GM18867 (cell line): ENCODE measurements around the gene RCAN1.
"Not testable (repeated sequence)": the region's sequence is repeated elsewhere in the genome, so short reads cannot be mapped to it uniquely, and the experiment has no call there.

ENCODE experiments used
- ATAC-seq: cut with Tn5 transposase; IDR thresholded peaks from one replicate; pipeline ENCODE4 v1.9.1; 2021; ENCODE audit warnings: mild to moderate bottlenecking, moderate library complexity; ENCODE audit not compliant: unreplicated experiment

RCAN1 gene

GRCh38 chr21:34520281-34520680 lies 94.6 kb downstream of the RCAN1 start:
- ATAC-seq, result no peak

GRCh38 chr21:34519694-34520093 lies 95.2 kb downstream of the RCAN1 start:
- ATAC-seq, result no peak

- ATAC-seq, result no peak
Observed at GRCh38 chr21:34519016-34519415, 95.9 kb downstream of the RCAN1 start.

GRCh38 chr21:34518301-34518700 lies 96.6 kb downstream of the RCAN1 start:
- ATAC-seq, result no peak

- no peak for ATAC-seq
Observed at GRCh38 chr21:34517491-34518245, 97.2 kb downstream of the RCAN1 start.

- ATAC-seq, result no peak
Observed at GRCh38 chr21:34517039-34517438, 97.9 kb downstream of the RCAN1 start.

- no peak for ATAC-seq
Observed at GRCh38 chr21:34514576-34515115, 100.3 kb downstream of the RCAN1 start.

DNA sequence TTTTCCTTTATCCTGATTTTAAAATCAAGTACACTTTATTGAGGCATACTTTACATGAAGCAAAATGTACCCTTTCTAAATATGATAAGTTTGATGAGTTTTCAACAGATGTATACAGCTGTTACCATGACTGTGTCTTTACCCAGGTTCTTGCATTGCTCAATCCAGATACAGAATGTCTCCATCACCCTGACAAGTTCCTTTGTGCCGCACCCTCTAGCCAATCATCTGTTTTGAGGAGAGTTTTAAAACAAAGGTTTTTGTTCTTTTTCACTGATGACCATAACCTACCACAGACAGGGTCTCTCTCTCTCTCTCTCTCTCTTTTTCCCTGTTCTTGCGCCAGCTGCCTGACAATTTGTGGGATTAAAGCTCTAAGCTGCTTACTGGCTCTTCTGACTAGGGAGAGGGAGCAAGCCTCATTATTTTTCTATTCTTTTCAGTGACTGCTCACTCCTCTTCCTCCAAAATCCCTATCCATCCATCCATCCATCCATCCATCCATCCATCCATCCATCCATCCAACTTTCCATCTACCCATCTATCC lies 101.7 kb downstream of the RCAN1 start:
- no peak for ATAC-seq

GRCh38 chr21:34511787-34512455 lies 103.0 kb downstream of the RCAN1 start, which contains the start of gene KCNE1:
Gene KCNE1, minus strand, starts transcription at chr21:34512210. Its CDS starts 62,576 bp downstream, at chr21:34449634.
- ATAC-seq, result no peak

GRCh38 chr21:34511181-34511580 lies 103.7 kb downstream of the RCAN1 start:
- ATAC-seq, result no peak

DNA sequence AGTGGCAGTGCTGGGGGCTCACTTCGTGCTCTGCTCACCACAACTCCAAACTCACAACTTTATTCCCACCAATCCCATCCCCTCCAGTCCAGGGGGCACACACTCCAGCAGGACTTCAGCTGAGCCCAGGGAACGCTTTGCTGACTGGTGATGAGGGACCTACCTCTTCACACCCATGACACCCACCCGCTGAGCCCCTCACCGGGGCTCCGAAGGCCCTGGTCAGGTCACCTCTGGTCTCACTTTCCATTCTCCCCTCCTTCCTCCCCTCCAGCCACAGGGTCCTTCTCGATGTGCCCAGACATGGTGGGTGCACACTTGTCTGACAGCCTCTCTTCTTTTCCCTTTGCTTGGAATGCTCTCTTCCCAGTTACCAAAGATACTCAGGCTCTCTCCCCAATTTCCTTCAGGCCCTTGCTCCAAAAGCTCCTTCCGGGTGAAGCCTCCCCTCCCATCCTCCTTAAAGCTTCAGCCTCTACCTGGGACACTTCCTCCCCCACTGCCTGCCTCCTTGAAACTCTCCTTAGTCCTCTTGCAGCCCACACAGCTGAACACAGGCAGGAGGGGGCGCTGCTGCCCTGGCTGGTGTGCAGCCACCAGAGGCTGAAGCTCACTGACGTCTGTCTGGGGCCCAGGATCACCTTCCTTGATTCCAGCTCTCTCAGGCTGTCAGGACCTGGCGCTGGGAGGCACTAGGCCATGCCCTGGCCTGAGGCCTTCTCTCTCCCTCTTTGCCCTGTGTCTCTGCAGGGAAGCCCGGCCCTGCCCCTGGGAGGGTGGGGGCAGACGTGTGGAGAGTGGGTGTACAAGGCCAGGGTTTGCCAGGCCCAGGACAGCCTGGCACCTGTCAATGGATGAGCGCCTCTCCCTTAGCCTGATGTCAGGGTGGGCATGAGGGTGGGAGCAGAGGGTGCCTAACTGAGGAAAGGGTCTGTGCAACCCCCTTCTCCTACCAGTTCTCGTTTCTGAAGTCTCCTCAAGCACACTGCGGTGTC lies 104.5 kb downstream of the RCAN1 start:
- ATAC-seq, result peak; percentile 59

DNA sequence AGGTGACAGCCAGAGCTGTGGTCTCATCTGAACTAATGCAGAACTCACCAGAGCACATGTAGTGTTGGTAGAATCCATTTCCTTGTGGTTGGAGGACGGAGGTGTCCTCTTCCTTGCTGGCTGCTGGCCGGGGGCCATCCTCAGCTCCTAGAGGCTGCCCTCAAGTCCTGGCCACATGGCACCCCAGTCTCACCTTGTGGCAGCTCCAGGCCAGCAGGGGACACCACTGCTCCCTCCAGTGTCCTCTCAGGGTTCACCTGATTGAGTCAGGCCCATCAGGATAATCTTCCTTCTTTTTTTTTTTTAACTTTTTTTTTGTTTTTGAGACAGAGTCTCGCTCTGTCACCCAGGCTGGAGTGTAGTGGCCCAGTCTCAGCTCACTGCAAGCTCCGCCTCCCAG lies 105.8 kb downstream of the RCAN1 start:
- no peak for ATAC-seq

GRCh38 chr21:34504595-34504994 lies 110.3 kb downstream of the RCAN1 start:
- no peak for ATAC-seq

DNA sequence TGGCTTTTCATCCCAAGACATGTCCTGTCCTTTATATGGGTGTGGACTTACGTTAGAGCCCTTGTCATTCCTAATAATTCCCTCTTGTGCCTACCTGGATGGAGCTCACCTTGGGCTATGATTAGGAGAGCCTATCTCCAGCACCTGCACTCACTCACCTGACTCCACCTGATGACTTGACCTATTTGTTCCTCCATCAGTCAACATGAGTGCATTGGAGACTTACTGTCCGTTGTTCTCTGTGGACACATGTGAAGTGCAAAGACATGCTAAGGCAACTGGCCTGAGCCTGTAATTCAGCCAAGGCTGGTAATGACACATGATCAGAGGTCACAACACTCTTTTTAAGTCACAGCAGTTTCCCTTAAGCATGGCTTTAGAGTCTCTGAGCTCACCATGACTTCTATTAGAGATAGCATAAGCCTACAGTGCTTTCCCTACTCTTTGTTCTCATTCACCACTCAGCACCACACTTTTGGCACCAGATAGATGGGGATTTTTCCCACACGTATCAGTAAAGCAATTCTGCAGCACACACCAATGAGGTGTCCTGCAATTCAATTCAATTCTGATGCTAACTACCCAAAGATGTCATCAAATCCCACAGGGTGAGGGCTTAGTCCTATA lies 112.3 kb downstream of the RCAN1 start:
- ATAC-seq, result no peak

GRCh38 chr21:34501716-34502115 lies 113.2 kb downstream of the RCAN1 start:
- no peak for ATAC-seq

DNA sequence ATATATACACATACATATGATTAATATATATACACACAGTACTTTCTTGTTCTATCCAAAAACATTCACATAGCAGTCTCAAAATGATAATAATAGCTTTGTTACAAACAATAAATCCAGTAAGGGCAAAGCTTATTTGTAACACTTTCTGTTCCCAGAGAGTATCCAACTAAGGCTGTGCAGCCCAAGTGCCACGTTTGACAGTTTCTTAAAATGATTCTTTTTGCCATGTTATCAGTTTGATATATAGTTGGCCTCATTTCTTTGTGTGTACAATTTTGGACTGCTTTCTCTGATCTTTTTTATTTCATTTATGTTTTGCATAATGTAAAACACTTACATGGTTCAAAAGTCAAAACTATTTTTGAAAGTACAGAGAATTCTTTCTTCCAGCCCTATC lies 114.7 kb downstream of the RCAN1 start:
- ATAC-seq, result no peak

- no peak for ATAC-seq
Observed at GRCh38 chr21:34499116-34499515, 115.8 kb downstream of the RCAN1 start.

DNA sequence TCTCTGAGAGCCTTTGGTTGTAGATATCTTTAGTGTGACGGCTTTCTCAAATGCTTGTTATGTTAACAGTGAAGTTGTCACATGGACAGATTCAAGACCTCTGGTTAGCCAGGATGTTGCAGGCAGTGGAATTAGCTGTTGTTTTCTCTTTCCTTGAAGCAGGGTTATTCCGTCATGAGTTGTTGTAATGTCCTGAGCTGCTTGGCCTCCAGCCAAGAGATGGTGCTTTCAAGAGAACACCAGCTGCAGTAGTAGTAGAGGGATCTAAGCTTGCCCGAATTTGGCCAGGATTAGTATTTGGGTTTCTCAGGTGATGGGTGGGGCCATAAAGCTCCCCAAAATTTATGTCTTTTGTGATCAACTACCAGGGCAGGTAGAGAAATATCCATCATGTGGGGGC lies 116.3 kb downstream of the RCAN1 start:
- no peak for ATAC-seq

GRCh38 chr21:34483854-34484253 lies 131.1 kb downstream of the RCAN1 start:
- ATAC-seq, result not testable (repeated sequence)

GRCh38 chr21:34483435-34483834 lies 131.5 kb downstream of the RCAN1 start:
- not testable (repeated sequence) for ATAC-seq
